HG02588 (cell line): Measurements from ENCODE around the gene STOML1.
"Not testable (repeated sequence)": the region's sequence is repeated elsewhere in the genome, so short reads cannot be mapped to it uniquely, and the experiment has no call there.

Experiments used
- ATAC-seq: cut with Tn5 transposase; IDR thresholded peaks from one replicate; pipeline ENCODE4 v1.9.1; 2021; ENCODE audit warnings: mild to moderate bottlenecking, moderate library complexity; ENCODE audit not compliant: unreplicated experiment

The STOML1 gene

GRCh38 chr15:73948396-73948795, 43.7 kb downstream of the STOML1 start:
- ATAC-seq = no peak

- no peak for ATAC-seq
These were observed 44.4 kb downstream of the STOML1 start for GRCh38 chr15:73947651-73948050.

GRCh38 chr15:73946795-73947370, 45.2 kb downstream of the STOML1 start:
- ATAC-seq = no peak

- ATAC-seq = no peak
These were observed 45.9 kb downstream of the STOML1 start for GRCh38 chr15:73946046-73946721.

GRCh38 chr15:73945130-73945508, 47.0 kb downstream of the STOML1 start:
- ATAC-seq = no peak

- ATAC-seq = no peak
These were observed 47.6 kb downstream of the STOML1 start for GRCh38 chr15:73944161-73945129.

GRCh38 chr15:73942751-73943270, 49.3 kb downstream of the STOML1 start:
- ATAC-seq = no peak

- no peak for ATAC-seq
These were observed 50.0 kb downstream of the STOML1 start for GRCh38 chr15:73941871-73942635.

GRCh38 chr15:73941449-73941848, 50.6 kb downstream of the STOML1 start:
- no peak for ATAC-seq

- no peak for ATAC-seq
These were observed 51.1 kb downstream of the STOML1 start for GRCh38 chr15:73941044-73941443.

- no peak for ATAC-seq
These were observed 51.8 kb downstream of the STOML1 start for GRCh38 chr15:73940061-73940981.

GRCh38 chr15:73939138-73939537, 53.0 kb downstream of the STOML1 start:
- no peak for ATAC-seq

- ATAC-seq = not testable (repeated sequence)
These were observed 53.6 kb downstream of the STOML1 start for GRCh38 chr15:73938516-73938915.

- ATAC-seq = no peak
These were observed 54.4 kb downstream of the STOML1 start for GRCh38 chr15:73937726-73938125.

GRCh38 chr15:73937296-73937695, 54.8 kb downstream of the STOML1 start:
- ATAC-seq = no peak

- no peak for ATAC-seq
These were observed 55.4 kb downstream of the STOML1 start for GRCh38 chr15:73936588-73937290.

GRCh38 chr15:73936181-73936580, 55.9 kb downstream of the STOML1 start:
- no peak for ATAC-seq

- no peak for ATAC-seq
These were observed 56.5 kb downstream of the STOML1 start for GRCh38 chr15:73935547-73935946.

- no peak for ATAC-seq
These were observed 57.8 kb downstream of the STOML1 start for GRCh38 chr15:73934281-73934680.
